ENCODE data around the gene BPIFB3. TPM values are rescaled to one million over a fixed set of nuclear protein-coding genes. Genes with fewer than 3 reads are reported as not detected.

BPIFB3 gene
- total RNA-seq, 4 donors from 2014 or later: not detected

- H3K4me1 ChIP-seq: no peaks in the 10 kb centered on the region
- intact Hi-C loops (cut with DNase I): no loop called here
- no peak for TF ChIP-seq EP300 (IDR thresholded peaks at IDR 0.05)
- no peak for TF ChIP-seq CTCF (IDR thresholded peaks at IDR 0.05)
- no peak for TF ChIP-seq POLR2A (IDR thresholded peaks at IDR 0.05; ENCODE audit: low read depth)
- TF ChIP-seq POLR2AphosphoS5 (IDR thresholded peaks at IDR 0.05): no peak
- no peaks in the 10 kb centered on the region for H3K36me3 ChIP-seq
- no peak overlapping the region for H3K4me3 ChIP-seq
- no peak for DNase-seq (ENCODE audit: extremely low spot score)
- peaks cover 0 to 7% (median 2%) of the 10 kb centered on the region in 4 donors for H3K9me3 ChIP-seq
- WGBS: 74% methylated on average over 5 of the region's 5 CpGs
- H3K27ac ChIP-seq (replicated peaks in 1 of 4): no peak overlapping the region
- H3K27me3 ChIP-seq: peaks cover 0 to 43% (median 0%) of the 10 kb centered on the region in 4 donors
Observed at GRCh38 chr20:33010133-33010504, 43.6 kb upstream of the BPIFB3 start.

- H3K9me3 ChIP-seq: no peaks in the 10 kb centered on the region
- TF ChIP-seq EP300 (IDR thresholded peaks at IDR 0.05): no peak
- TF ChIP-seq POLR2A (IDR thresholded peaks at IDR 0.05; ENCODE audit: low read depth): no peak
- no peak for TF ChIP-seq CTCF (IDR thresholded peaks at IDR 0.05)
- no peak for TF ChIP-seq POLR2AphosphoS5 (IDR thresholded peaks at IDR 0.05)
- peaks cover 0 to 49% (median 0%) of the 10 kb centered on the region in 4 donors for H3K27me3 ChIP-seq
- no peaks in the 10 kb centered on the region for H3K36me3 ChIP-seq
- no peak overlapping the region for H3K27ac ChIP-seq (replicated peaks in 1 of 4)
- H3K4me1 ChIP-seq: no peaks in the 10 kb centered on the region
- DNase-seq (ENCODE audit: extremely low spot score): no peak
- WGBS: 86% methylated on average over 3 of the region's 8 CpGs
- intact Hi-C loops (cut with DNase I): no loop called here
- no peak overlapping the region for H3K4me3 ChIP-seq
Observed at GRCh38 chr20:33010674-33011449, 42.8 kb upstream of the BPIFB3 start.

- no peak for TF ChIP-seq POLR2A (IDR thresholded peaks at IDR 0.05; ENCODE audit: low read depth)
- no peak for TF ChIP-seq POLR2AphosphoS5 (IDR thresholded peaks at IDR 0.05)
- no peak for TF ChIP-seq EP300 (IDR thresholded peaks at IDR 0.05)
- TF ChIP-seq CTCF (IDR thresholded peaks at IDR 0.05): no peak
- 76% methylated on average over 15 of the region's 15 CpGs for WGBS
- Histone ChIP-seq H3K27ac (replicated peaks in 1 of 4) (no peak overlapping the region), H3K36me3 (no peaks in the 10 kb centered on the region), H3K9me3 (no peaks in the 10 kb centered on the region), H3K27me3 (peaks cover 0 to 54% (median 0%) of the 10 kb centered on the region in 4 donors), H3K4me3 (no peak overlapping the region), H3K4me1 (no peaks in the 10 kb centered on the region)
- intact Hi-C loops (cut with DNase I): no loop called here
- no peak for DNase-seq (ENCODE audit: extremely low spot score)
Observed at GRCh38 chr20:33012327-33013189, 41.1 kb upstream of the BPIFB3 start.

- TF ChIP-seq POLR2AphosphoS5 (IDR thresholded peaks at IDR 0.05) (no peak), POLR2A (IDR thresholded peaks at IDR 0.05; ENCODE audit: low read depth) (no peak), EP300 (IDR thresholded peaks at IDR 0.05) (no peak), CTCF (IDR thresholded peaks at IDR 0.05) (no peak)
- Histone ChIP-seq H3K27me3 (peaks cover 0 to 54% (median 0%) of the 10 kb centered on the region in 4 donors), H3K36me3 (no peaks in the 10 kb centered on the region), H3K27ac (replicated peaks in 1 of 4) (no peak overlapping the region), H3K4me3 (no peak overlapping the region), H3K9me3 (no peaks in the 10 kb centered on the region), H3K4me1 (no peaks in the 10 kb centered on the region)
- no peak for DNase-seq (ENCODE audit: extremely low spot score)
- intact Hi-C loops (cut with DNase I): no loop called here
- 75% methylated on average over 3 of the region's 12 CpGs for WGBS
Observed at GRCh38 chr20:33013701-33014326, 39.9 kb upstream of the BPIFB3 start.
